Measurements from ENCODE around the gene RAB7A.

The RAB7A gene

GRCh38 chr3:128851601-128852000 lies 125.6 kb downstream of the RAB7A start:
- DNase-seq (ENCODE audit: low spot score) = no peak

GRCh38 chr3:128853826-128854225 lies 127.8 kb downstream of the RAB7A start:
- no peak for DNase-seq (ENCODE audit: low spot score)

DNA sequence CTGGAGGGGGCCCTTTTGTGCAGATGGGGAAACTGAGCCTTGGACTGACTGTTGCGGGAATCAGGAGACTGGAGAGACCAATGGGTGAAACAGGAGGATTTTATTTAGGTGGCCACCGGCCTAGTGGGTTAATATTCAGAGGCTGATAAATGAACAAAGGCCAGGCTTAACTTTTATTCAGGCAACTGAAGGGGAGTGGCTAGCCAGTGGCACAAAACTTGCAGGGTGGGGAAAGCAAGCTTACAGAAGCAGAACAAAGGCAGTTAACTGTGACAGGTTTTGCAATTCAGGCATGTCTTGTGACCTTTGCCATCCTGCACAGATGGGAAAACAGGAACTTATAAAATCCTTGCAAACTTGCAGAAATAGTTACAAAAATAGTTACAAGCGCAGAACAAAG lies 128.5 kb downstream of the RAB7A start:
- no peak for DNase-seq (ENCODE audit: low spot score)

DNA sequence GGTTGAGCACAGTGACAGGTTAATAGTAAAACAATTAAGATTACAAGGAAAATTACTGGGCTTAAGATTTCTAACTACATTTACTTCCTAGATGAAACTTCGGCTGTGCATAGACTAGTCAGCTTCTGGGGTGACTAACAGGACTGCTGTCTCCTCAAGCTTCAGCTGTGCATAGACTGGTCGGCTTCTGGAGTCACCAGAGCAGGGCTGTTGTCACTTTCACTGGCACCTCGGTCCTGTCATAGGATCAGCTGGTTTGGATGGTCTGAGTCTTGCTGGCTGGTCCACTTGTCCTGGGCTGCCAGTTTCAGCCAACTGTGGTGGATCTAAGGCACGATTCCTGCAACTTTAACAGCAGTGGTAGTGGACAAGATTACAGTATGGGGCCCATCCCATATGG lies 129.6 kb downstream of the RAB7A start:
- no peak for DNase-seq (ENCODE audit: low spot score)

- DNase-seq (ENCODE audit: low spot score) = no peak
Measured at GRCh38 chr3:128858167-128858566, 132.2 kb downstream of the RAB7A start.

- no peak for DNase-seq (ENCODE audit: low spot score)
Measured at GRCh38 chr3:128859630-128860029, 133.6 kb downstream of the RAB7A start.

DNA sequence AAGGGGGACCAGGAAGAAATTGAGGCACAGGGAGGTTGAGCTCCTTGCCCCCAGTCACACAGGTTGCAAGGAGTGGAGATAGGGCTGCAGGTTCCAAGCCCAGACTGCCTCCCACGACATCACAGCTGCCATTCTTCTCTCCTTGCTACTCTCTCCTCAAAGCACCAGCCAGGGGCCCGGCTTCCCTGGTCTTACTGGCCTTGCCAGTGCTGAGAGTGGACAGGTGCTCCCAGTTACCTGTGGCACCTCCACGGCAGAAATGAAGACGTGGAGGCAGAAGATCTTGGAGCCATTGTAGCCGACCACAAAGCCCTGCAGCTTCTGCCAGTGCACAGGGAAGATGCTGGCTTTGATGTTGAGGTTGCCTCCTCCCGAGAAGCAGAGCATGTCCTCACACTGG lies 135.5 kb downstream of the RAB7A start:
- DNase-seq (ENCODE audit: low spot score) = no peak

DNA sequence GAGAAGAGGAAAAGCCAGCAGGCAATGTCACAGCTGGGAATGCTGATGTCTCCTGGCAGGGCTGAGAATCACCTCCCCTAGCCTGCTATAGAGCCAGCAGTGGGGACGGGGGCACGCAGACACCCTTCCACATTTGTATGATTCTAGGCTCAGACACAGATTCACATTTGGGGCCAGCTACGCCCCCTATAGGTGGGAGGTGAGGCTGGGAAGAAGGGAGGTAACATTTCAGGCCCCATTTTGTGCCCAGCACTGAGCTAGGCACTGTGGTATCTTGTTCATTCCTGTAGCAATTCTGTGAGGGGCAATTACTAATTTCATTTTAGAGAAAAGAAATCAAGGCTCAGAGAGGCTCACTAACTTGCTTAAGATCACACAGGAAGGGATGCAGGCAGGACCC lies 137.6 kb downstream of the RAB7A start:
- DNase-seq (ENCODE audit: low spot score) = no peak
